Activated T-helper 2 cell treated with anti-CD3 and anti-CD28 coated beads, Interferon-gamma antibody, Interleukin-2, Interleukin-4, amounts not matched to agents 10 μg/mL and 5 μg/mL and 100 μg/mL, durations not matched to agents 14 hours and 24 hours and 36 hours (primary cell): ENCODE results near the gene EXOC8. TPM values are rescaled to one million over a fixed set of nuclear protein-coding genes. Genes with fewer than 3 reads are reported as not detected.
A peak's percentile ranks its signal among the peaks of the same experiment; 100 is the strongest.

Experiments
- DNase-seq: peaks from one replicate; pipeline ENCODE4 v3.0.0; 2021; ENCODE audit warnings: low spot score
- H3K27ac Mint-ChIP-seq: one replicate; pipeline ENCODE4 v1.8.0; 2021; ENCODE audit warnings: mixed read lengths
- H3K27me3 Mint-ChIP-seq: one replicate; pipeline ENCODE4 v1.8.0; 2021; ENCODE audit warnings: low read depth, mixed read lengths
- H3K36me3 Mint-ChIP-seq: one replicate; pipeline ENCODE4 v1.8.0; 2021; ENCODE audit warnings: low read depth, mixed read lengths
- H3K4me1 Mint-ChIP-seq: one replicate; pipeline ENCODE4 v1.8.0; 2021; ENCODE audit warnings: low read depth, mixed read lengths
- H3K4me3 Mint-ChIP-seq: one replicate; pipeline ENCODE4 v1.8.0; 2021; ENCODE audit warnings: low read depth, mild to moderate bottlenecking, moderate library complexity, mixed read lengths
- H3K9me3 Mint-ChIP-seq: one replicate; pipeline ENCODE4 v1.8.0; 2021; ENCODE audit warnings: mixed read lengths
- intact Hi-C: fragments of 100-400 bp; cut with micrococcal nuclease; formaldehyde crosslinking; loops from one replicate; pipeline ENCODE4 v1.15.1; 2023
- total RNA-seq: library from RNA; stranded (reverse); gene quantifications from 2 replicates; pipeline ENCODE4 v1.2.3, GENCODE V29; 2022

Gene EXOC8, protein sequence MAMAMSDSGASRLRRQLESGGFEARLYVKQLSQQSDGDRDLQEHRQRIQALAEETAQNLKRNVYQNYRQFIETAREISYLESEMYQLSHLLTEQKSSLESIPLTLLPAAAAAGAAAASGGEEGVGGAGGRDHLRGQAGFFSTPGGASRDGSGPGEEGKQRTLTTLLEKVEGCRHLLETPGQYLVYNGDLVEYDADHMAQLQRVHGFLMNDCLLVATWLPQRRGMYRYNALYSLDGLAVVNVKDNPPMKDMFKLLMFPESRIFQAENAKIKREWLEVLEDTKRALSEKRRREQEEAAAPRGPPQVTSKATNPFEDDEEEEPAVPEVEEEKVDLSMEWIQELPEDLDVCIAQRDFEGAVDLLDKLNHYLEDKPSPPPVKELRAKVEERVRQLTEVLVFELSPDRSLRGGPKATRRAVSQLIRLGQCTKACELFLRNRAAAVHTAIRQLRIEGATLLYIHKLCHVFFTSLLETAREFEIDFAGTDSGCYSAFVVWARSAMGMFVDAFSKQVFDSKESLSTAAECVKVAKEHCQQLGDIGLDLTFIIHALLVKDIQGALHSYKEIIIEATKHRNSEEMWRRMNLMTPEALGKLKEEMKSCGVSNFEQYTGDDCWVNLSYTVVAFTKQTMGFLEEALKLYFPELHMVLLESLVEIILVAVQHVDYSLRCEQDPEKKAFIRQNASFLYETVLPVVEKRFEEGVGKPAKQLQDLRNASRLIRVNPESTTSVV
- 12.8 and 13.2 TPM in 2 replicates for total RNA-seq

DNA sequence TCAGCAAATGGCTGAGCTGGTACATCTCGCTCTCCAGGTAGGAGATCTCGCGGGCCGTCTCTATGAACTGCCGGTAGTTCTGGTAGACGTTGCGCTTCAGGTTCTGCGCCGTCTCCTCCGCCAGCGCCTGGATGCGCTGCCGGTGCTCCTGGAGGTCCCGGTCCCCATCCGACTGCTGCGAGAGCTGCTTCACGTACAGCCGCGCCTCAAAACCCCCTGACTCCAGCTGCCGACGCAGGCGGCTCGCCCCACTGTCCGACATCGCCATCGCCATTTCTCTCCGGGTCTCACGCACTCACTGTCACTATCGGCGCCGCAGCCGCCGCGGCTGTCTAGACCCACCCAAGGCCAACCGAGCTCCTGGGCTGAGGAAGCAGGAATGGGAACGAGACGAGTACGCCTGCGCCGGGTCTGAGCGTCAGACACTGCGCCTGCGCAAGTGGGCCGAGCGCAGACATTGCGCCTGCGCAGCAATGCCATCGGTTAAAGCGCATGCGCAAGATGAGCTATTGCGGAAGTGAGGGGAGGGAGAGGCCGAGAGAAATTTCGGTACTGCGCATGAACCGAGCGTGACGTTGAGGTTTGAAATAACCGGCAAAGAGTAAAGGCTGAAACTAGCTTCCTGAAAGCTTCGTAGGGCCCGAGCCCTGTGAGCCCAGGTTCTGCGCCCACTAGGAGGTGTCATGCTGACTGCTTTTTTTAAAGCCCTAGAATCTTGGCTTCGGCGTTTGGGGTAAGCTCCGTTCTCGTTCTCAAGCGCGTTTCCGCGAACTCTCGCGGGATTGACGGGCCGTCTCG, at the start of gene EXOC8:
EXOC8 (minus strand) TSS at position 381 of the 798 bp plus-strand sequence; CDS start at position 274, 107 bp downstream.
- intact Hi-C loops: loop anchor here (1.0 to 5.0 kb wide), 7 partner anchors 63 to 695 kb away; partner anchors contain the start of genes C1orf198, COG2, EGLN1 and GNPAT
- DNase-seq: peak; percentile 98
- H3K27ac Mint-ChIP-seq: peak within 1 kb of the TSS; percentile 99
- peaks cover 42% of the 10 kb centered on the region for H3K4me1 Mint-ChIP-seq
- H3K27me3 Mint-ChIP-seq: peaks cover 2% of the 10 kb centered on the region
- H3K36me3 Mint-ChIP-seq: peaks cover 51% of the 10 kb centered on the region
- H3K4me3 Mint-ChIP-seq: peak within 1 kb of the TSS; percentile 99
- no peaks in the 10 kb centered on the region for H3K9me3 Mint-ChIP-seq

DNA sequence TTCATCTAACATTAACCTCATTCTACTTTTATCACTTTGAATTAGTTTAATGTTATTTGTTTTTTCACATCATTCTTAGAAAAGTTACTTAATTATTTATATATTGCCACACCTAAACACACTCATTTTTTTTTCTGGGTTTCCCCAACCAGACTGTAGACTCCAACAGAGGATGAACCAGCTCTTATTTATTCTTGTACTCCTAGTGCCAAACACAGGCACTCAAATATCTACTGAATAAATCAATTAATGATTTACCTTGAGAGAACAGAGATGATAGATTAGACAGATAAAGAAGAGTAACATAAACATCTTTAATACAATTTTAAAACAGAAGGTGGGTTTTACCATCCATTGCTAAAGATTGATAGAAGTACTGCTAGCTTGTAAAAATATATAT, 48.8 kb upstream of the EXOC8 start:
- intact Hi-C loops: no loop called here
- H3K27ac Mint-ChIP-seq: no peak overlapping the region
- no peak overlapping the region for H3K4me3 Mint-ChIP-seq
- no peaks in the 10 kb centered on the region for H3K9me3 Mint-ChIP-seq
- DNase-seq: no peak
- no peaks in the 10 kb centered on the region for H3K27me3 Mint-ChIP-seq
- H3K36me3 Mint-ChIP-seq: peaks cover 17% of the 10 kb centered on the region
- H3K4me1 Mint-ChIP-seq: peaks cover 27% of the 10 kb centered on the region

DNA sequence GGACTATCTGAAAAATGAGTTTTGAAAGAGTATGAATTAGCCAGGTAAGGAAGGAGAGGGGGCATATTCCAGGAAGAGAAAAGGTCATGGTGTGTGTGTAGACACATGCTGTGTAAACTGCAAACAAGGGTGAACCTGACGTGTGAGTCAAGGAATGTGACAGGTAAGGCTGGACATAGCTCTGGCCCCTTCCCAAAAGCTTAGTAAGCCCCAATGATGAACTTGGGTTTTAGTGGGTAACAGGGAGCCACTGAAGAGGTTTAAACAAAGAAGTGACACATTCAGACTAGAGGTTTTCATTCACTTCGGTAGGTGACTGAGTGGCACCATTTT, 47.7 kb upstream of the EXOC8 start:
- Mint-ChIP-seq H3K27me3 (no peaks in the 10 kb centered on the region), H3K9me3 (no peaks in the 10 kb centered on the region), H3K27ac (no peak overlapping the region), H3K36me3 (peaks cover 11% of the 10 kb centered on the region), H3K4me1 (peaks cover 21% of the 10 kb centered on the region), H3K4me3 (no peak overlapping the region)
- no peak for DNase-seq
- intact Hi-C loops: no loop called here

DNA sequence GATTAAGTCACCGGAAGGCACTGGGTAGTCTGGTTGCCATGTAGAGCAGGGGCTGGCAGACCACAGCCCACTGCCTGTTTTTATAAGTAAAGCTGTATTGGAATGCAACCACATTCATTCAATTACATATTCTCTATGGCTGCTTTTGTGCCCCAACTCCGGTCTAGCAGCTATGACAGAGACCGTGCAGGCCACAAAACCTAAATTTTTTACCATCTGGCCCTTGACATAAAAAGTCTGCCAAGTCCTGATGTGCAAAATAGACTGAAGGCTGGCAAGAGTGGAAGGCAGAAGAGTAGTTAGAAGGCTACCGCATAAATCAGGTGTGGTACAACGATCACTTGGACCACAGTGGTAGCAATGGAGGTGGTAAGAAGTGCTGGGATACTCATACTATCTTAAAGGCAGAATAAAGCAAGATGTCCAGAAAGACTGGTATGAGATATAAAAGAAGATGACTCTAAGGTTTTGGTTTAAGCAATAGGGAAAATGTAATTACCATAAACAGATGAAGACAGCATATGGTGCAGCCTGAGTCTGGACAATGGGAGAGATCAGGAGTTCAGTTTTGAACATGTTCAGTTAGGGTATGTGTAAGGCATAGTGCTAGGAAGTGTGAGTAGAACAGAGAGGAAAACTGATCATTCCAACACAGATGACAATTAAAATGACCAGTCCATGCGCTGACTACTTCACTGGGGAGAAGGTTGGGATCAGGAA, 47.2 kb upstream of the EXOC8 start:
- DNase-seq: no peak
- Mint-ChIP-seq H3K27ac (no peak overlapping the region), H3K9me3 (no peaks in the 10 kb centered on the region), H3K4me3 (no peak overlapping the region), H3K36me3 (peaks cover 7% of the 10 kb centered on the region), H3K27me3 (no peaks in the 10 kb centered on the region), H3K4me1 (peaks cover 17% of the 10 kb centered on the region)
- intact Hi-C loops: no loop called here

DNA sequence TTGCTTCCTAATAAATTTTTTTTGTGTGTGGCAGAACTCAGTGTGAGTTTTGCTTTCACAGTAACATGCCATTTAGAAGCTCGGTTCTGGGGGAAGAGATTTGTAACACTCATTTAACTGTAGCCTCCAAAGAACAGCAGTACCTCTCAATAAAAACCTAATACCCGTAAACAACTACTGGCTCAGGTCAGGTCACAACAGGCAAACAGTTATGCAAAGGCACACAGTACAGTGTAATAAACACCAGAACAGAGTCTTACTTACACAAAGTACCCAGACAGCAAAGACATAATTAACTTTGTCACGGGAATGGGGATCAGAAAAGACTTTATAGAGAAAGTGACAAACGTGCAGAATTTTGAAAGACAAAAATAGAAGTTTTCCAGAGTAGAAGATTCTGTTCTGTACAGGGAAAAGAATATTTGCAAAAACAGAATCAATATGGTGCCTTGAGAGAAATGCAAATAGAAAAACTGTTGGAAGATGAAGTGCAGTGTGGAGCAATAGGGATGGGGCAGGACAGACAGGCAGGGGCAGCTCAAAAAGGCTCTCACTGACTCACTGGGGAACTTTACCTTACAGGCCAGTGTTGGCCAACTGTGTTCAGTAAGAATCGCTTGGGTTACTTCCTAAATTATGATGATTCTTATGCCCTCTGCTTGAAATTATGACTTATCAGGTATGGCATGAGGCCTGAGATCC, 45.7 kb upstream of the EXOC8 start:
- Mint-ChIP-seq H3K36me3 (peaks cover 5% of the 10 kb centered on the region), H3K27ac (no peak overlapping the region), H3K27me3 (no peaks in the 10 kb centered on the region), H3K4me3 (no peak overlapping the region), H3K9me3 (no peaks in the 10 kb centered on the region), H3K4me1 (peaks cover 21% of the 10 kb centered on the region)
- intact Hi-C loops: no loop called here
- DNase-seq: no peak

DNA sequence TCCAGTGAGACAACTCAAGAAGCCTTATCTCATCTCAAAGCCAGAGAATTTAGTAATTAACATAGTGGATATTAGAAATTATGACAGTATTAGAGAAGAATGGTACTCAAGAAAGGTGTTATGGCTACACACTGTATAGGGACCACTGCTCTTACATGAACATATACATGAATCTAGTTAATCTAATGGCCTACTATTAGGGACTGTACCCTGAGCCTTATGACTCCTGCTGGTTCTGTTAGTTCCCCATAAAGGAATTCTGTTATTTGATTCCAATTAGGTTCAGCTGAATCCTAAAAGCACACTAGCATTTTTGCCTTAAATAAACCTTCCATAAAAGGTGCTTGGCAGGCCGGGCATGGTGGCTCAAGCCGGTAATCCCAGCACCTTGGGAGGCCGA, 44.8 kb upstream of the EXOC8 start:
- Mint-ChIP-seq H3K4me1 (peaks cover 20% of the 10 kb centered on the region), H3K4me3 (no peak overlapping the region), H3K9me3 (no peaks in the 10 kb centered on the region), H3K36me3 (peaks cover 1% of the 10 kb centered on the region), H3K27me3 (no peaks in the 10 kb centered on the region), H3K27ac (no peak overlapping the region)
- DNase-seq: no peak
- intact Hi-C loops: no loop called here

DNA sequence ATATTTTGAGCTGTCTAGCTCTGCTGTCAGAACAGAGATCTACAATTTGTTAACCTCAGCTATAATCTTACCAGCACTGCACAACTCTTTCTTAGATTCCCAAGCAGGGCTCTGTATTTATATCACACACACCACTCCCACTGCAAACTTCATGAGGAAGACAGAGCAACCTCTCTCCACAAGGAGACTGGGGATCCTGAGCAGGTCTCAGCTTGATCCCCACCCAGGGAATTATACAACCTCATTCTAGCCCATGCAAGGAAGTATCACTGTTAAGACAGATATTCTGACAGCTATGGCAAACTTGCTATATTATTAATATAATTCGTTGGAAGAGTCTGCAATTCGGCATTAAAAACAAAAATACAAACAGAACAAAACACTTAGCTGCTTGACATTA, 44.1 kb upstream of the EXOC8 start:
- no peak overlapping the region for H3K27ac Mint-ChIP-seq
- DNase-seq: no peak
- intact Hi-C loops: no loop called here

DNA sequence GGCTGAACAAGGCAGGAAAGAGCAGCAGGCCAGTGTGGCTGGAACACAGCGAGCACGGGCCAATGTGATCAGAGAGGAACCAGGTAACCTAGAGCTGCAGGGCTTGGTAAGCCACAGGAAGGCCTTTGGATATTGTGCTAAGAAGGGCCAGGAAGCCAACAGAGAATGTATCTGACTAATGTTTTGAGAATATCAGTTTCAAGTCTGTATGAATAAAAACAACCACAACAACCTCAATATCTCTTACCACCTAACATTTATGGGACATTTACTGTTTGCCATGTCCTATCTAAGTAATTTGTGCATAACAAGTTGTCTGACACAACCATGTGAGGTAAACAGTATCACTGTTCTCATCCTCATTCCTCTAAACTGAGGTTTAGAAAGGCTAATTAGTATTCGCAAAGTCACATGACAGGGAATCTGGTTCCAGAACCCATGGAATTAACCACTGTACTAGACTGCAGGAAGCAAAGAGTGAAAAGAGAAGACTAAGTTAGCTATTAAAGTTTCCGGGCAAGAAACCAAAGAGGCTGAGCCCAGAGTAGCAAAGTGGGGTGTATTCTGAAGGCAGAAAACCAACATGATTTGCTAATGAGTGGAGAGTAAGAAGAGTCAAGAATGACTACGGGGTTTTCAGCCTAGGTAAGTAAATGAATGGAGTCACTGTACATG, 39.4 kb upstream of the EXOC8 start:
- Mint-ChIP-seq H3K27ac (peak overlapping the region; percentile 83), H3K27me3 (no peaks in the 10 kb centered on the region), H3K36me3 (peaks cover 12% of the 10 kb centered on the region), H3K4me3 (peak overlapping the region; percentile 28), H3K4me1 (peaks cover 34% of the 10 kb centered on the region), H3K9me3 (no peaks in the 10 kb centered on the region)
- intact Hi-C loops: loop anchor here (1.0 to 5.0 kb wide), 5 partner anchors 14 to 150 kb away; partner anchors contain the start of genes EGLN1 and TSNAX
- DNase-seq: no peak

More for the DNA sequence above, 44.1 kb upstream of the EXOC8 start:
- Mint-ChIP-seq H3K9me3 (no peaks in the 10 kb centered on the region), H3K36me3 (peaks cover 5% of the 10 kb centered on the region), H3K4me3 (no peak overlapping the region), H3K27me3 (no peaks in the 10 kb centered on the region), H3K4me1 (peaks cover 27% of the 10 kb centered on the region)

DNA sequence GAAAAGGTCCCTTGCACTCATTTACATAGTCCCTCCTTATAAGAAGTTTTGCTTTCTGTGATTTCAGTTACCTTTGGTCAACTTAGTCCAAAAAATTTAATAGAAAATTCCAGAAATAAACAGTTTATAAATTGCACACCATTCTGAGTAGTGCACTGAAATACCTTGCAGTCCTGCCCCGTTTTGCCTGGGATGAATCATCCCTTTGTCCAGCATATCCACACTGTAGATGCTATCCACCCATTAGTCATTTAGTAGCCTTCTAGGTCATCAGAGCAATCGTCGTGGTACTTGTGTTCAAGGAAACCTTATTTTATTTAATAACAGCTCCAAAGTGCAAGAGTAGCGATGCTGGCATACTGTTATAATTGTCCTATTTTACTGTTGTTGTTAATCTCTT, 38.4 kb upstream of the EXOC8 start:
- H3K4me3 Mint-ChIP-seq: no peak overlapping the region
- no peak for DNase-seq
- H3K36me3 Mint-ChIP-seq: peaks cover 16% of the 10 kb centered on the region
- no peaks in the 10 kb centered on the region for H3K27me3 Mint-ChIP-seq
- intact Hi-C loops: loop anchor here (2.0 to 5.0 kb wide), 3 partner anchors 15 to 151 kb away; partner anchors contain the start of gene TSNAX
- H3K27ac Mint-ChIP-seq: no peak overlapping the region
- peaks cover 31% of the 10 kb centered on the region for H3K4me1 Mint-ChIP-seq
- H3K9me3 Mint-ChIP-seq: no peaks in the 10 kb centered on the region

DNA sequence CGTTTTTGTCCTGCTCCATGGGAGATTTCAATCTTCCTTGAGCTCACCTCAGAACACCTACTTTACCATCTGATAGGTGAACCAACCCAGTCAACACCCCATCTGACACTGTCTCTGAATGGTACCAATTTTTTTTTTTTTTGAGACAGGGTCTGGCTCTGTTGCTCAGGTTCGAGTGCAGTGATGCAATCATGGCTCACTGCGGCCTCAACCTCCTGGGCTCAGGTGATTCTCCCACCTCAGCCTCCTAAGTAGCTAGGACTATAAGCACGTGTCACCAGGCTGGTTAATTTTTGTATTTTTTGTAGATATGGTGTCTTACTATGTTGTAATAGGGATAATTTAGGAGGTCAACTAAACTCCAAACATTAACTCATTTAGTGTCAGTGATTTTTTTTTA, 36.7 kb upstream of the EXOC8 start:
- intact Hi-C loops: no loop called here
- H3K9me3 Mint-ChIP-seq: no peaks in the 10 kb centered on the region
- H3K4me3 Mint-ChIP-seq: no peak overlapping the region
- peaks cover 25% of the 10 kb centered on the region for H3K4me1 Mint-ChIP-seq
- no peak for DNase-seq
- peaks cover 26% of the 10 kb centered on the region for H3K36me3 Mint-ChIP-seq
- no peak overlapping the region for H3K27ac Mint-ChIP-seq
- no peaks in the 10 kb centered on the region for H3K27me3 Mint-ChIP-seq

DNA sequence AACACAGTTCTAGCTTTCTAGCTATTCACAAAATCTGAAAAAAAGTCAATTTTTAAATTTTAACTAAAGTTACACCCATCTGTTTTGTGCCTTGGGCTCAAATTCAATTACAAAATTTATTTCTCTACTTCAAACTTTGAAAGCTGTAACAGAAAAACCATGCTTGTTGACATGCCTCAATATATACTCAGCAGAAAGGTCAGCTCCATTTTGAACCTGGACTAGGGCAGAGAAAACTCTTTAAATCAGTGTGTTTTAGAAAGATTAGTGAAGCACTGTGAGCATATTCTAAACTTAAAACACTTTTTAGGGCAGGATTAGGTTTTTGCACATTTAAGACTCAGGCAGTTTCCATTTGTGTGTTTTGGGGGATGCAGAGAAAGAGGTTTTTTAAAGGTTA, 34.8 kb upstream of the EXOC8 start:
- no peak for DNase-seq
- peaks cover 16% of the 10 kb centered on the region for H3K4me1 Mint-ChIP-seq
- peaks cover 37% of the 10 kb centered on the region for H3K36me3 Mint-ChIP-seq
- intact Hi-C loops: no loop called here
- H3K9me3 Mint-ChIP-seq: no peaks in the 10 kb centered on the region
- no peak overlapping the region for H3K27ac Mint-ChIP-seq
- H3K4me3 Mint-ChIP-seq: no peak overlapping the region
- H3K27me3 Mint-ChIP-seq: no peaks in the 10 kb centered on the region
